Activated T-cell treated with anti-CD3 and anti-CD28 coated beads for 4 hours (primary cell): ENCODE results near the gene LIMA1.

Experiments used
- DNase-seq: peaks from one replicate; pipeline ENCODE4 v3.0.0-alpha.2; 2020

The LIMA1 gene

DNA sequence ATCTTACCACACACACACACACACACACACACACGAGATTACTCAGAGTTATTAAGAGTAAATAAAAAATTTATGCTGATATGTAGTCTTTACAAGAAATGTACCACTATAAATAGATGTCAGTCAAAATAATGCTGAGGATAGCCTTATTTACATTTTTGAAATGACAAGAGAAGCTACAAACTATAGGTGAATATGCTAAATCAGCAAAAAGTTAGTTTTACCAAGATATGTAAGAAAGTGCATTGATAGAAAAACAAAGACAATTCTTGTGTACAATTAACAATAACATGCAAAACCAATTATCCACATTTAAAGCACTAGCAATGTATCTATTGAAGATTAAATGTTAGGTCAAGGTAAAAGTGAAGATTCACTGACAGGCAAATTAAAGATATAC, 69.3 kb downstream of the LIMA1 start:
- DNase-seq, result no peak

GRCh38 chr12:50213439-50213838, 69.9 kb downstream of the LIMA1 start:
- no peak for DNase-seq

GRCh38 chr12:50212071-50212467, 71.3 kb downstream of the LIMA1 start:
- DNase-seq, result no peak

DNA sequence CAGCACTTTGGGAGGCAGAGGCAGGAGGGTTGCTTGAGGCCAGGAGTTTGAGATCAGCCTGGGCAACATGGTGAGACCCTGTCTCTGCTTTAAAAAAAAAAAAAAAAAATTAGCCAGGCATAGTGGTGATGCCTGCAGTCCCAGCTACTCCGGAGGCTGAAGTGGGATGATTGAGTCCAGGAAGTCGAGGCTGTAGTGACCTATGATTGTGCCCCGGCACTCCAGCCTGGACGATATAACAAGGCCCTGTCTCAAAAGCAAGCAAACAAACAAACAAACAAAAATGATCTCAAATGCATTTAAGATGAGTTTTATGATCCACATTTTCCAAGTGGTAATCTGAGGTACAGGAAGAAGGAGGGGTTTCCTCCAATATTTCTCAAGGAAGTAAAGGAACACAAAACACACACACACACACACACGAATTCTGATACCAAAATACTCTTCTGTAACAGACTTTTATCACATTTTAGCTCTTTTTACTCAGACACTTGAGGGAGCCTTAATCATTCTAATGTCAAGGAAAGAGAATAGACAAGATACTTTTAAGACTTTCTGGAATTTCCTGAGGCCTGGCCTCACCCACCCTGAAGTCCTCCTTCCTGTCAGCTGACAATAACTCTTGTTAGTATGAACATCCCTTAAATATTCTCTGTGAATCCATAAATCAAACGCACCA, 71.8 kb downstream of the LIMA1 start:
- DNase-seq, result no peak

- no peak for DNase-seq
Observed at GRCh38 chr12:50207424-50207823, 75.9 kb downstream of the LIMA1 start.

DNA sequence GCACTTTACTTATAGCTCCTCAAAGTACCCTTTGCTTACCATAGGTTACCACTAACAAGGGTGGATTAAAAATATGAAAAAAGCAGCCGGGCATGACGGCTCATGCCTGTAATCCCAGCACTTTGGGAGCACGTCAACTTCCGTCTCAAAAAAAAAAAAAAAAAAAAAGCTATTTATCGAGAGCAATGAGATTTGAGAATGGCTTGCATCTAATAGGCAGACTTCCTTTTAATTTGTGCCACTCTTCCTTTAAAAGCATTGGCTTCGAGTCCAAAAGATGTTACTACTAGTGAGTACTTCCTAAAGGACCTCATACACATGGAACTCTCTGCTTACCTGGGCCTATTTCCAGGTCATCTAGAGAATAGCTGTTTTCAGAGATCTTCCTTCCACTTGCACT, 77.7 kb downstream of the LIMA1 start:
- DNase-seq, result no peak

DNA sequence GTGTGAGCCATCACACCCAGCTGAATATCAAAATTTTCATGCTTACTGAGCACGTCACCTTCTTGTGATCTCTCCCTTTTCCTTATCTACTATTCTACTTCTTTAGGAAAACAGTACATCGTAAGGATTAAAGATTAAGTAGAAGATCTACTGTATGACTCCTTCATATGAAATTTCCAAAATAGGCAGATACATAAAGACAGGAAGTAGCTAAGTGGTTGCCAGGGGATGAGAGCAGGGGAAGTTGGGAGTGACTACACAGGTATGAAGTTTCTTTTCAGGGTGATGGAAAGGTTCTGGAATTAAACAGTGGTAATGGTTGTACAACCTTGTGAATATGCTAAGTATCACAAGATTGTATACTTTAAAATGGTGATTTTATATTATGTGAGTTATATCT, 79.6 kb downstream of the LIMA1 start:
- DNase-seq, result no peak

DNA sequence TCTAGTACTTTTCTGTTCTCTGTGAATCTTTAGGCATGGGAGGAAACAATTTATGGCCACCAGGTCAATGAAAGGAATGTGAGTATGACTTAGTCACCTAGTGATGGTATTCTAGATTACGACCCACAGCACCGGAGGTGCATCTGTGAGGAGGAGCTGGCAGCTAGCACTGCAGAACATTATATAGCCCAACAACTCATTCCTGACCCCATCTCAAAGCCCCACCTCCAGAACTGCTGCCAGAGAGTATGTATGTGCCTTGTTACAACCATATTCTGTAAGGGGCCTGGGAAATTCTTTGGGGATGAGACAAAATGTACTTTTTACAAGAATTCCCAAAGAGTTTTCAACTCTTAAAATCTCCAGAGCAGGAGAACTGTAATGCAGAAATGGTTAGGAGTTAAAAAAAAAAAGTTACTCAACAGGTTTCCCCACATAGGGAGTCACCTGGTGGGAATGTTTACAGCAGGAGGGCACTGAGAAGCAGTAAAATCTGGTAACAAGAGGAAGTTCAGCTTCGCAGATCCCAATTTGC, 81.3 kb downstream of the LIMA1 start:
- DNase-seq, result no peak

GRCh38 chr12:50200552-50201273, 82.6 kb downstream of the LIMA1 start:
- DNase-seq, result no peak

DNA sequence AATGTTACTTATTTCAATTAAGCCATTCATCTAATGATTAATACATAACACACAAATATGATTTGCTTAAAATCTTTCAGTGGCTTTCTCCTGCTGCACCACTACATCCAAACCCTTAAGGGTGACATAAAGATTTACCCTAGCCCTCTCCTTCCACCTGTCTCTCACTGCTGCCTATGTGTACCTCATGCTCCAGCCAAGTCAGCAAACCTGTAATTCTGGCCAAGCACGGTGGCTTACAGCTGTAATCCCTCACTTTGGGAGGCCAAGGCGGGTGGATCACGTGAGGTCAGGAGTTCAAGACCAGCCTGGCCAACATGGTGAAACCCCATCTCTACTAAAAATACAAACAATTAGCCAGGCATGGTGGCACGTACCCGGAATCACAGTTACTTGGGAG, 84.5 kb downstream of the LIMA1 start:
- no peak for DNase-seq

- no peak for DNase-seq
Observed at GRCh38 chr12:50197297-50197727, 86.0 kb downstream of the LIMA1 start.

DNA sequence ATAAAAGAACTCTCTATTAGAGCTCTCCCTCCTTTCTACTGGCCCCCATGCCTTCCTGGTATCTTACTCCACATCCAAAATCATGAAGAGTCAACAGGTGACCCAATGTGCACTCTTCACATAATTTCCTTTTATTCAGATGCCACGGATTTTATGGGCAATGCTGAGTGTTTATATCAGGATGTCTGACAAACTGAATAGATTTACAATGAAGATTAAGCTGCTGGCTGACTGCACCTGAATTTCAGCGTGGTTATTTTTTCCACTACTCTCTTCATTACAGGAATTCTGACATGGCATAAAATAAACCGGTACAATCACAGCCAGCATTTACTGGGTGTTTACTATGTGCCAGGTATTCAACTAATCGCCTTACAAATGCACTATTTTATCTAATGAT, 86.8 kb downstream of the LIMA1 start:
- DNase-seq, result no peak

- DNase-seq, result no peak
Observed at GRCh38 chr12:50195832-50196231, 87.5 kb downstream of the LIMA1 start.

DNA sequence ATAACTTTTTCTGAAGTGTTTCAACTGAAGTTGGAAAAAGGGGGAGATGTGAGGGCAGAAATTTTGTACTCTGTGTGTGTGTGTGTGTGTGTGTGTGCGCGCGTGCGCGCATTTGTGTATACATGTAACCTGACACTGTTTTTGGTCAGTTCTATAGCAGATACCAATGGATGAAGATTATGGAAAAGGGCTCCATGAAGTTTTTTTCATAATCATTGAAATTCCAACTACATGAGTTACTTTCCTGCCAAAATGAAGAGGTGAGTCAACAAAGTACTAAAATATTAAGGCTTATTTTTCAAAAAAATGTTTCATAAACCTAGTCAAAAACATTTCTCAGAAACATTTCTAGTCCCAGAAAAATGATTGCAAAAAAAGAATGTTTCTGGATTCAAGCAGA, 90.4 kb downstream of the LIMA1 start:
- no peak for DNase-seq

DNA sequence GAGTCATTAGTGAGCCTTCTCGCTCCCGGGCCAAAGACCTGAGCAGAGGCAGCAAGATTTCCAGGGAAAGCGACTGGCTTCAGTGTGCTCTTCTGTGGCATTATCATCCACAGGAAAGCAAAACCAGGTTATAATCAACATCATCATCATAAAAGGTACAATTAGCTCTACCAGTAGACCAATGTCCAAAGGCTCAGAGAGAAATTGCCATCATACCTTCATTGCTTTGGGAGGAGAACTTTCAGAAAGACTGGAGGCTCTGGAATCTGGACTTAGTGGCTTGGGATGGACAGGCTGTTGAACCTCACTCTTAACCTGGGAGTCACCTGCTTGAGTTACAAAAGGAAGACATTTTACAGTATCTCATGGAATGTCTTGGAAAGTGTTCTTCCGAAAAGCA, 91.1 kb downstream of the LIMA1 start:
- DNase-seq, result no peak

- DNase-seq, result no peak
Observed at GRCh38 chr12:50190859-50191258, 92.5 kb downstream of the LIMA1 start.

- no peak for DNase-seq
Observed at GRCh38 chr12:50188875-50189575, 94.3 kb downstream of the LIMA1 start.

DNA sequence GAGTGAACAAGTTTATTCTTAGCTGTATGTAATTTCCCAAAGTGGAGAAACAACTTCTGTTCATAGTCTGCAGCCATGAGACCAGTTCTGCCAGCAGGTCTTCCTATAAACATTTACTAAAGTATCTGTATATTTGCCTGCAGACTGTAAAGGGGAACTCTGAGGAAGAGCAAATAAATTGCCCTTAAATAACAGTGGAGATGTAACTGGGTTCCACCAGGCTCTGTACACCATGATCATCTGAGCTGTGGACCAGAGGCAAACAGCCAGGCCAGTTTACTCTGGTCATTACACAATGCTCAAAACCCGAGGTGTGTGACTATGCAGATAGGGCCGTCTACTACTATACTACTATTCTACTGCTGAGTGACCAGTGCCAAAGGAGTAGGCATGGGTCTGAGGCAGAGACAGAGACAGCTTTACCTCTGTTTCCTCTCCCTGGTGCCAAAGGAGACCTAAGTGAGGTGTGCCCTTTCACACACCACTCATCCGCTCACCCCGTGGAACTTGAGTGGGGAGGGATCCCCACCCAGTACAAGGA, 95.0 kb downstream of the LIMA1 start:
- no peak for DNase-seq

GRCh38 chr12:50187084-50187900, 96.0 kb downstream of the LIMA1 start:
- no peak for DNase-seq

DNA sequence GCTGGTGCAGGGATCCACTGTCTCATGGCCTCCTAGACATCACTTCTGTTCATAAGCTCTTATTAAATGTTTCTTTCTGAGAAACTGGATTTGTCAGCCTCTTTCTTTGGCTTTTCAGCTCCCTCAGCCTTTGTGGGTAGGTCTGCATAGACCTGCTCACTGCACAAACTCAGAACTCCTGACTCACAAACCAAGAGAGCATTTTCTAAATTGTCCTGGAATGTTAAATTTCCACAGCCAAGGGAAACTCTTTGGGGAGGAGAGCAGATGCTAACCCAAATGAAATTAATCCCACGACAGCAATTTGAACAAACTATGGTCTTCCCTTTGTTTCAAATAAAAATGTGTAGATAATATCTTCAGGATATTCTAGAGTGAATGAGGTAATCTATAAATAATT, 96.6 kb downstream of the LIMA1 start:
- DNase-seq, result no peak

DNA sequence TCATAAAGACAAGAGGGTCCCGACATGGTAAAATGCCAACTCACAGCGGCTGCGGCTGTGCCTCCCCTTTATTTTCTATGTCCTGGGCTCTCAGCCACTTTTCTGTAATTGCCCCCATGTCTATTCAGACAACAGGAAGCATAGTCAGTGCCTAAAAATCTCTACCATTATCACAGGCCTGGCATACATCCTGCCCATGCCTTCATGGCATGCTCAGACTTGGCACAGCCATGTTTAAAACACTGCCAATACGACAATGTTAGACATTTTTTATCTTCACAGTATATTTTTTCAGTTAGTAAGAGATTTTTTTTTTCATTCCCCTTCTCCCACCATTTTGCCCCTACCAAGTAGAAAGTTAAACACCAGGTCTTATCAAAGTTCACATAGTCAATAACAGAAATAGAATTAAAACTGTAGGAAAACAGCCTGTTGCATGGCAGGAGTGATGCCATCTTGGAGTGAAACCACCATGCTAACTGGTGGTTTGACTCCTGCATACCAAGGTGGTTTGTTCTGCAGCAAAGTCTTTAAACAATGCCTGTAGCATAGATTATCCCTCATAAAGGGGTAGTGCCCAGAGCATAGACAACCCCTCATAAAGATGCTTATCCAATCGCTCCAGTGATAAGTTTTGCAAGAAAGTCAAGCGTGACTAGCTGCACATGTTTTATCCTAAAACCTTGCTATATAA, 97.2 kb downstream of the LIMA1 start:
- DNase-seq, result no peak

DNA sequence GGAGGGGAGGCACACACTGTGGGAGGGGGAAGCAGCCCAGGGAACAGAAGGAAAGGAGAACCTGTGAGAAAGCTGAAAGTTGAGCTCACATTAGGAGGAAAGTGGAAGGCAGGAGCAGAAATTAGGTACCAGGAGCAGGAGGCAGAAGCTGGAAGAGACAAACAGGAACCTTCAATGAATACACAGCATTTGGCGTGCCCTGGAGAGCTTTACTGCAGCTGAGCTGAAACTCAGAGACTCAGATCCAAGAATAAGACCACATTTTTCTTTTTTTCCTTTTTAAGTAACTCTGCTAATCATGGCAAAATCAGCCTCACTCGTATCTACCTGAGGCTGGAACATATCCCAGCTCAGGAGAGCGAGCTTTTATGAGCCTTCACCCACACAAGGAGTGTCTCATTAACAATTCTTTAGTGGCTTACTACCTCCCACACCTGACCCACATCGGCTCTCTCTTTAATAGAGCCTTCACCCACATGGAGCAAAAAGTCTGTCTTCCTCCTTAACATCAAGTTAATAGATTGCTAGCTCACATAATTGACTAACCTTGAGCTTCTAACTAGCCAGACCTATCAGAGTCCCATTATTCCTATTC, 97.9 kb downstream of the LIMA1 start:
- DNase-seq, result no peak
